IMR-90 (cell line): ENCODE measurements around the gene CD2. TPM values are rescaled to one million over a fixed set of nuclear protein-coding genes. Genes with fewer than 3 reads are reported as not detected.

ENCODE experiments used
- ATAC-seq: fragments of 200-7000 bp; cut with Tn5 transposase; 2 replicates; pipeline ENCODE4 v1.9.1; 2020; ENCODE audit warnings: low read depth, mild to moderate bottlenecking, moderate library complexity
- BruUV-seq: library from RNA; stranded (reverse); fragments of 400-500 nt; replicated peaks from 2 replicates; lab custom pipeline; 2021; lab: Mats Ljungman, UMichigan
- CTCF ChIA-PET: fragments of 300-600 bp; formaldehyde crosslinking; extraction: SDS; loops from one replicate; lab custom pipeline; 2021; ENCODE audit warnings: antibody characterized with exemption; lab: Yijun Ruan, JAX
- POLR2A ChIA-PET: fragments of 300-600 bp; sonication (Branson Sonifier 250); formaldehyde crosslinking; loops from one replicate; lab custom pipeline; 2022; ENCODE audit warnings: antibody characterized with exemption; ENCODE audit not compliant: unreplicated experiment; lab: Charles Lee
- DNase-seq: peaks from one replicate; pipeline ENCODE4 v3.0.0; 2013
- H2AFZ ChIP-seq: replicated peaks from 2 replicates; pipeline ENCODE3; 2013; ENCODE audit warnings: low read length, mild to moderate bottlenecking; ENCODE audit not compliant: poor library complexity
- H2AK5ac ChIP-seq: 2 replicates; pipeline ENCODE4 v1.6.1; 2013; ENCODE audit warnings: low read depth, low read length, inconsistent platforms
- H2AK9ac ChIP-seq: replicated peaks from 2 replicates; pipeline ENCODE3; 2013; ENCODE audit warnings: mild to moderate bottlenecking, low read depth, low read length, moderate library complexity; ENCODE audit not compliant: poor library complexity
- H2BK120ac ChIP-seq: 2 replicates; pipeline ENCODE4 v1.6.1; 2013; ENCODE audit warnings: low read depth, low read length, inconsistent platforms
- H2BK15ac ChIP-seq: 3 replicates; pipeline ENCODE4 v1.6.1; 2013; ENCODE audit warnings: low read depth, low read length, inconsistent platforms
- H2BK20ac ChIP-seq: 2 replicates; pipeline ENCODE4 v1.6.1; 2013; ENCODE audit warnings: low read depth, mild to moderate bottlenecking, inconsistent platforms, low read length, moderate library complexity
- H2BK5ac ChIP-seq: 2 replicates; pipeline ENCODE4 v1.6.1; 2013; ENCODE audit warnings: mild to moderate bottlenecking, low read depth, low read length, inconsistent platforms; ENCODE audit not compliant: poor library complexity, severe bottlenecking
- H3K14ac ChIP-seq: replicated peaks from 2 replicates; pipeline ENCODE4 v1.6.1; 2013; ENCODE audit warnings: low read depth, low read length, inconsistent platforms
- H3K18ac ChIP-seq: 2 replicates; pipeline ENCODE4 v1.6.1; 2013; ENCODE audit warnings: low read depth, low read length, control low read depth
- H3K23ac ChIP-seq: 2 replicates; pipeline ENCODE4 v1.6.1; 2013; ENCODE audit warnings: low read depth, low read length, inconsistent platforms
- H3K27ac ChIP-seq: 2 replicates; pipeline ENCODE4 v1.5.1; 2013; ENCODE audit warnings: mild to moderate bottlenecking, control low read depth, low read length; ENCODE audit not compliant: insufficient read depth
- H3K27me3 ChIP-seq: 2 replicates; pipeline ENCODE4 v1.6.1; 2013; ENCODE audit warnings: low read length; ENCODE audit not compliant: control insufficient read depth, insufficient read depth
- H3K36me3 ChIP-seq: 2 replicates; pipeline ENCODE4 v1.6.1; 2013; ENCODE audit warnings: low read length, mixed read lengths; ENCODE audit not compliant: control insufficient read depth, insufficient read depth
- H3K4ac ChIP-seq: 2 replicates; pipeline ENCODE4 v1.6.1; 2013; ENCODE audit warnings: low read depth, low read length, inconsistent platforms
- H3K4me1 ChIP-seq: 2 replicates; pipeline ENCODE4 v1.6.1; 2013; ENCODE audit warnings: low read length, mixed read lengths; ENCODE audit not compliant: control insufficient read depth, insufficient read depth
- H3K4me2 ChIP-seq: 2 replicates; pipeline ENCODE4 v1.6.1; 2013; ENCODE audit warnings: low read depth, mild to moderate bottlenecking, control low read depth, low read length, moderate library complexity
- H3K4me3 ChIP-seq: 2 replicates; pipeline ENCODE4 v1.5.1; 2013; ENCODE audit warnings: low read depth, mild to moderate bottlenecking, control low read depth, low read length, moderate library complexity; ENCODE audit not compliant: insufficient read depth
- H3K56ac ChIP-seq: 2 replicates; pipeline ENCODE4 v1.6.1; 2013; ENCODE audit warnings: low read length, inconsistent platforms; ENCODE audit not compliant: insufficient read depth; ENCODE audit errors: extremely low read depth
- H3K79me1 ChIP-seq, 2 experiments: 2 replicates each; pipeline ENCODE4 v1.6.1; 2013; ENCODE audit warnings: low read length in 2 of 2, inconsistent platforms in 1 of 2, low read depth in 1 of 2
- H3K9ac ChIP-seq: 2 replicates; pipeline ENCODE4 v1.6.1; 2013; ENCODE audit warnings: low read depth, low read length, control low read depth
- H3K9me1 ChIP-seq: 2 replicates; pipeline ENCODE4 v1.6.1; 2013; ENCODE audit warnings: low read length, inconsistent platforms; ENCODE audit not compliant: insufficient read depth
- H3K9me3 ChIP-seq: 2 replicates; pipeline ENCODE4 v1.6.1; 2013; ENCODE audit warnings: low read length; ENCODE audit not compliant: control insufficient read depth, insufficient read depth
- H4K20me1 ChIP-seq: 2 replicates; pipeline ENCODE4 v1.6.1; 2013; ENCODE audit warnings: low read length, inconsistent platforms; ENCODE audit not compliant: insufficient read depth
- H4K5ac ChIP-seq: 2 replicates; pipeline ENCODE4 v1.6.1; 2013; ENCODE audit warnings: mild to moderate bottlenecking, low read depth, low read length, control low read depth
- H4K8ac ChIP-seq, 2 experiments: 2 replicates each; pipeline ENCODE4 v1.6.1; 2013; ENCODE audit warnings: low read depth in 2 of 2, low read length in 2 of 2, control low read depth in 1 of 2, inconsistent platforms in 1 of 2
- H4K91ac ChIP-seq: 2 replicates; pipeline ENCODE4 v1.6.1; 2013; ENCODE audit warnings: low read depth, low read length, inconsistent platforms; ENCODE audit not compliant: insufficient read depth
- BHLHE40 ChIP-seq: fragments of 150-350 bp; IDR thresholded peaks from 2 replicates; pipeline ENCODE4 v1.6.1; 2016; ENCODE audit warnings: mild to moderate bottlenecking, low read depth, low read length
- CEBPB ChIP-seq: IDR thresholded peaks from 2 replicates; pipeline ENCODE4 v1.6.1; 2012; ENCODE audit warnings: low read depth, low read length, improper control_type of control experiment
- CTCF ChIP-seq: conservative IDR thresholded peaks from 2 replicates; pipeline ENCODE4 v1.5.1; 2012; ENCODE audit warnings: mild to moderate bottlenecking, low read depth, low read length, improper control_type of control experiment
- ELK1 ChIP-seq: fragments of 150-350 bp; IDR thresholded peaks from 2 replicates; pipeline ENCODE4 v1.6.1; 2016; ENCODE audit warnings: low read depth, mild to moderate bottlenecking, low read length, moderate library complexity, borderline replicate concordance
- FOS ChIP-seq: fragments of 150-350 bp; IDR thresholded peaks from 2 replicates; pipeline ENCODE4 v1.6.1; 2016; ENCODE audit warnings: low read depth, low read length
- MAFK ChIP-seq: IDR thresholded peaks from 2 replicates; pipeline ENCODE4 v1.6.1; 2012; ENCODE audit warnings: low read depth, low read length, improper control_type of control experiment
- MAZ ChIP-seq: IDR thresholded peaks from 2 replicates; pipeline ENCODE4 v1.6.1; 2012; ENCODE audit warnings: low read depth, mild to moderate bottlenecking, low read length, improper control_type of control experiment, moderate library complexity, borderline replicate concordance
- MXI1 ChIP-seq: IDR thresholded peaks from 2 replicates; pipeline ENCODE4 v1.6.1; 2012; ENCODE audit warnings: low read depth, mild to moderate bottlenecking, low read length, moderate library complexity, borderline replicate concordance
- NFE2L2 ChIP-seq: fragments of 150-350 bp; IDR thresholded peaks from 2 replicates; pipeline ENCODE4 v1.6.1; 2016; ENCODE audit warnings: low read depth, mild to moderate bottlenecking, low read length
- POLR2A ChIP-seq: IDR thresholded peaks from 2 replicates; pipeline ENCODE4 v1.6.1; 2012; ENCODE audit warnings: mild to moderate bottlenecking, low read depth, low read length
- RCOR1 ChIP-seq: IDR thresholded peaks from 2 replicates; pipeline ENCODE4 v1.6.1; 2012; ENCODE audit warnings: mild to moderate bottlenecking, low read length, improper control_type of control experiment; ENCODE audit not compliant: insufficient replicate concordance
- SMC3 ChIP-seq: fragments of 150-350 bp; IDR thresholded peaks from 2 replicates; pipeline ENCODE4 v1.6.1; 2016; ENCODE audit warnings: low read depth, mild to moderate bottlenecking, antibody characterized with exemption, low read length, moderate library complexity
- USF2 ChIP-seq: fragments of 150-350 bp; IDR thresholded peaks from 2 replicates; pipeline ENCODE4 v1.6.1; 2017; ENCODE audit warnings: mild to moderate bottlenecking, antibody characterized with exemption, low read length, low read depth
- WGBS, 2 experiments: methylation state at CpG; one replicate each; pipeline versions ENCODE4 v1.1.5 to v1.1.7; 2013; ENCODE audit warnings: missing lambda C conversion rate in 2 of 2; ENCODE audit not compliant: insufficient read length in 1 of 2; ENCODE audit errors: extremely low coverage in 2 of 2; 5-methylcytosine and 5-hydroxymethylcytosine counted together
- dilution Hi-C: fragments of 300-500 bp; cut with HindIII; formaldehyde crosslinking; loops from one replicate; pipeline ENCODE4 v1.14.3; 2018; ENCODE audit warnings: low sequenced_read_pairs; ENCODE audit not compliant: unreplicated experiment
- in situ Hi-C: fragments of 300-500 bp; cut with MboI; formaldehyde crosslinking; loops from 3 replicates; pipeline ENCODE4 v1.14.3; 2019; ENCODE audit warnings: low sequenced_read_pairs, inconsistent platforms, mixed read lengths
- intact Hi-C: fragments of 100-400 bp; cut with micrococcal nuclease; formaldehyde crosslinking; loops from 2 replicates; pipeline ENCODE4 v1.10.0; 2022
- polyA plus RNA-seq, 3 experiments: library from polyadenylated mRNA; depleted of rRNA; stranded (reverse); fragments of >200 nt; gene quantifications; 2 replicates each; pipeline ENCODE4 v1.2.3, GENCODE V29; 2012; ENCODE audit warnings: low replicate concordance in 1 of 3
- total RNA-seq: library from RNA; depleted of rRNA; stranded (reverse); fragments of >200 nt; gene quantifications from 2 replicates; pipeline ENCODE4 v1.2.3, GENCODE V29; 2012

Gene CD2
- total and polyA plus RNA-seq, 2 of the 4 experiments (the other 2 are of a cell fraction): not detected

GRCh38 chr1:116795482-116795829 is 41.2 kb downstream of the CD2 start:
- H3K27ac ChIP-seq: no peak overlapping the region
- TF ChIP-seq SMC3: no peak
- TF ChIP-seq MAZ: no peak
- no peak for TF ChIP-seq NFE2L2
- TF ChIP-seq BHLHE40: no peak
- TF ChIP-seq MAFK: no peak
- no peak for TF ChIP-seq CEBPB
- no peak for TF ChIP-seq FOS
- no peak for TF ChIP-seq RCOR1
- TF ChIP-seq CTCF: no peak
- TF ChIP-seq USF2: no peak
- no peak for TF ChIP-seq MXI1
- TF ChIP-seq ELK1: no peak
- TF ChIP-seq POLR2A: no peak
- H3K36me3 ChIP-seq: no peaks in the 10 kb centered on the region
- no peak for ATAC-seq
- H3K14ac ChIP-seq: no peak overlapping the region
- no peaks in the 10 kb centered on the region for H3K9me3 ChIP-seq
- no peak overlapping the region for H4K8ac ChIP-seq
- no peaks in the 10 kb centered on the region for H3K27me3 ChIP-seq
- H2BK20ac ChIP-seq: no peak overlapping the region
- no peak overlapping the region for H3K4ac ChIP-seq
- no peak overlapping the region for H2BK15ac ChIP-seq
- H3K18ac ChIP-seq: no peak overlapping the region
- ChIA-PET CTCF (no interaction called here), POLR2A (no interaction called here)
- dilution Hi-C loops (no loop called here), in situ Hi-C loops (no loop called here), intact Hi-C loops (no loop called here)
- no peaks in the 10 kb centered on the region for H3K4me1 ChIP-seq
- H2BK120ac ChIP-seq: no peak overlapping the region
- H3K23ac ChIP-seq: no peak overlapping the region
- no peaks in the 10 kb centered on the region for H4K20me1 ChIP-seq
- no peaks in the 10 kb centered on the region for H3K79me1 ChIP-seq
- H4K91ac ChIP-seq: no peak overlapping the region
- H4K5ac ChIP-seq: no peak overlapping the region
- H2AK9ac ChIP-seq: no peak overlapping the region
- no peak overlapping the region for H2BK5ac ChIP-seq
- no peak overlapping the region for H2AK5ac ChIP-seq
- H3K4me3 ChIP-seq: no peak overlapping the region
- WGBS, 2 experiments: 83% methylated on average over 1 of the region's 3 CpGs; no CpG with 5 or more reads in 1 of the 2 experiments
- H3K9me1 ChIP-seq: no peaks in the 10 kb centered on the region
- no peak overlapping the region for H2AFZ ChIP-seq
- no peak overlapping the region for H3K56ac ChIP-seq
- H3K4me2 ChIP-seq: no peak overlapping the region
- H3K9ac ChIP-seq: no peak overlapping the region
- BruUV-seq: no TSS peak
- no peak for DNase-seq
